ENCODE data around the gene SNAPC3.

GRCh38 chr9:15501803-15502202 lies 79.1 kb downstream of the SNAPC3 start:
- TF ChIP-seq LEF1 (IDR thresholded peaks at IDR 0.05; ENCODE audit: borderline replicate concordance), result no peak
- no peak for TF ChIP-seq FOXM1 (IDR thresholded peaks at IDR 0.05; ENCODE audit: borderline replicate concordance)
- TF ChIP-seq PKNOX1 (IDR thresholded peaks at IDR 0.05), result no peak
- TF ChIP-seq HDGF (IDR thresholded peaks at IDR 0.05; ENCODE audit: borderline replicate concordance), result no peak
- no peak for TF ChIP-seq BHLHE40 (IDR thresholded peaks at IDR 0.05; ENCODE audit: borderline replicate concordance)
- no peak for TF ChIP-seq SP1 (IDR thresholded peaks at IDR 0.05)
- no peak for TF ChIP-seq ZNF384 (IDR thresholded peaks at IDR 0.05)
- TF ChIP-seq SUZ12 (IDR thresholded peaks at IDR 0.05), result no peak
- TF ChIP-seq TARDBP (IDR thresholded peaks at IDR 0.05), result no peak
